NT2/D1 (cell line): ENCODE measurements around the gene NR4A2.

Source experiments
- SUZ12 ChIP-seq: IDR thresholded peaks from 2 replicates; pipeline ENCODE4 v1.6.1; 2011; ENCODE audit not compliant: insufficient read length, insufficient read depth; ENCODE audit errors: extremely low read depth
- YY1 ChIP-seq: IDR thresholded peaks from 2 replicates; pipeline ENCODE4 v1.6.1; 2011; ENCODE audit not compliant: insufficient read length, insufficient read depth
- ZNF274 ChIP-seq: IDR thresholded peaks from 2 replicates; pipeline ENCODE4 v1.6.1; 2011; ENCODE audit warnings: mild to moderate bottlenecking, low read depth, low read length

GRCh38 chr2:156319811-156320485 is 12.6 kb downstream of the NR4A2 start:
- no peak for TF ChIP-seq YY1
- TF ChIP-seq ZNF274, result no peak
- no peak for TF ChIP-seq SUZ12
